K562 (cell line): ENCODE results near the gene WDHD1.

Source experiments
- CBX2 ChIP-seq: fragments of 200-600 bp; sonication (generic); IDR thresholded peaks from one replicate; pipeline ENCODE4 v1.6.1; 2012; ENCODE audit warnings: mild to moderate bottlenecking, low read length, inconsistent platforms; ENCODE audit not compliant: insufficient read depth, poor library complexity, severe bottlenecking
- NCOA1 ChIP-seq: fragments of 450-650 bp; IDR thresholded peaks from 2 replicates; pipeline ENCODE4 v1.6.1; 2016; ENCODE audit warnings: low read depth
- PCBP1 ChIP-seq: fragments of 200-400 bp; formaldehyde crosslinking; IDR thresholded peaks from 2 replicates; pipeline ENCODE4 v1.6.1; 2018; ENCODE audit warnings: mild to moderate bottlenecking, low read depth, low read length; ENCODE audit not compliant: poor library complexity, severe bottlenecking
- POLR2AphosphoS5 ChIP-seq: IDR thresholded peaks from 2 replicates; pipeline ENCODE4 v1.6.1; 2011; ENCODE audit warnings: mild to moderate bottlenecking, low read depth, low read length, moderate library complexity; ENCODE audit not compliant: control insufficient read depth, insufficient read depth
- STAT5B ChIP-seq: fragments of 250-450 bp; sonication (Bioruptor Pico); IDR thresholded peaks from 2 replicates; pipeline ENCODE4 v1.8.0; 2021; ENCODE audit warnings: mild to moderate bottlenecking, inconsistent platforms
- TF ChIP-seq, protein P1 (sequence below): sonication (generic); formaldehyde crosslinking; IDR thresholded peaks from 2 replicates; pipeline ENCODE4 v1.8.1; 2022; ENCODE audit warnings: missing genetic modification reagents

DNA sequence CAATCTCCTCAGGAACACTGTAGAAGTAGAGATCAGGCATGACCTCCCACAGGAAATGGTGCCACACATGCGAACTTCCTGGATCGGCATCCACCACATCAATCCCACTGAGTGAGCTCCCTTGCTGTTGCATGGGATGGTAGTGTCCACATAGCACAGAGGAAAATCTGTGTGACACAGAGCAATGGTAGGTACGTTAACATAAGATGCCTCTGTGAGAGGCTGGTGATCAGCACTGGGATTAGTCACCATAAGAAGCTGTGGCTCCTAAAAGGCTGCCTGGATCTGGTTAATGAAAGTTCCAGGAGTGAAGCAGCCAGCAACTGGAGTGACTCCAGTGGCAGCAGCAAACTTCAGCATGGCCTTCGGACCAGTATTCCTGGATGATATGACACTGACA lies 21.8 kb downstream of the WDHD1 start:
- TF ChIP-seq PCBP1 (no peak), POLR2AphosphoS5 (no peak), STAT5B (CRISPR knock-in tag) (no peak), CBX2 (no peak), NCOA1 (no peak)
- TF ChIP-seq, protein P1, sequence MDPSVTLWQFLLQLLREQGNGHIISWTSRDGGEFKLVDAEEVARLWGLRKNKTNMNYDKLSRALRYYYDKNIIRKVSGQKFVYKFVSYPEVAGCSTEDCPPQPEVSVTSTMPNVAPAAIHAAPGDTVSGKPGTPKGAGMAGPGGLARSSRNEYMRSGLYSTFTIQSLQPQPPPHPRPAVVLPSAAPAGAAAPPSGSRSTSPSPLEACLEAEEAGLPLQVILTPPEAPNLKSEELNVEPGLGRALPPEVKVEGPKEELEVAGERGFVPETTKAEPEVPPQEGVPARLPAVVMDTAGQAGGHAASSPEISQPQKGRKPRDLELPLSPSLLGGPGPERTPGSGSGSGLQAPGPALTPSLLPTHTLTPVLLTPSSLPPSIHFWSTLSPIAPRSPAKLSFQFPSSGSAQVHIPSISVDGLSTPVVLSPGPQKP, result no peak
